GM23248 (cell line): ENCODE results near the gene RASGRP1. TPM values are rescaled to one million over a fixed set of nuclear protein-coding genes. Genes with fewer than 3 reads are reported as not detected.
A peak's percentile ranks its signal among the peaks of the same experiment; 100 is the strongest.

ENCODE experiments used
- DNase-seq: peaks from one replicate; pipeline ENCODE4 v3.0.0-alpha.2; 2015
- H2AFZ ChIP-seq: fragments of 200-600 bp; sonication (generic); 2 replicates; pipeline ENCODE4 v1.6.1; 2016; ENCODE audit warnings: antibody characterized with exemption
- H3F3A ChIP-seq: fragments of 200-600 bp; sonication (generic); 2 replicates; pipeline ENCODE4 v1.6.1; 2016; ENCODE audit warnings: mild to moderate bottlenecking, antibody characterized with exemption, mixed run types; ENCODE audit not compliant: insufficient read depth
- H3K27ac ChIP-seq: fragments of 200-600 bp; sonication (generic); 2 replicates; pipeline ENCODE4 v1.5.1; 2016; ENCODE audit warnings: mild to moderate bottlenecking
- H3K27me3 ChIP-seq: fragments of 200-600 bp; sonication (generic); replicated peaks from 2 replicates; pipeline ENCODE4 v1.6.1; 2016; ENCODE audit warnings: mild to moderate bottlenecking; ENCODE audit not compliant: insufficient read depth
- H3K36me3 ChIP-seq: fragments of 200-600 bp; sonication (generic); 2 replicates; pipeline ENCODE4 v1.6.1; 2016; ENCODE audit warnings: low read depth, mild to moderate bottlenecking
- H3K4me1 ChIP-seq: fragments of 200-600 bp; sonication (generic); 2 replicates; pipeline ENCODE4 v1.6.1; 2016; ENCODE audit warnings: mild to moderate bottlenecking; ENCODE audit not compliant: insufficient read depth
- H3K4me2 ChIP-seq: fragments of 200-600 bp; sonication (generic); one replicate; pipeline ENCODE4 v1.6.1; 2016; ENCODE audit warnings: mild to moderate bottlenecking; ENCODE audit not compliant: unreplicated experiment
- H3K4me3 ChIP-seq: fragments of 200-600 bp; sonication (generic); 2 replicates; pipeline ENCODE4 v1.5.1; 2016; ENCODE audit warnings: mild to moderate bottlenecking
- H3K79me2 ChIP-seq: fragments of 200-600 bp; sonication (generic); 2 replicates; pipeline ENCODE4 v1.6.1; 2016; ENCODE audit warnings: mild to moderate bottlenecking; ENCODE audit not compliant: insufficient read depth
- H3K9ac ChIP-seq: fragments of 200-600 bp; sonication (generic); 2 replicates; pipeline ENCODE4 v1.6.1; 2016; ENCODE audit warnings: mild to moderate bottlenecking
- H3K9me2 ChIP-seq: fragments of 200-600 bp; sonication (generic); 2 replicates; pipeline ENCODE4 v1.6.1; 2016; ENCODE audit warnings: mixed run types, mild to moderate bottlenecking, moderate library complexity; ENCODE audit not compliant: insufficient read depth
- H3K9me3 ChIP-seq: fragments of 200-600 bp; sonication (generic); one replicate; pipeline ENCODE4 v1.6.1; 2017; ENCODE audit warnings: low read depth
- H4K20me1 ChIP-seq: fragments of 200-600 bp; sonication (generic); 2 replicates; pipeline ENCODE4 v1.6.0; 2016; ENCODE audit not compliant: insufficient read depth
- EZH2 ChIP-seq: fragments of 200-600 bp; sonication (generic); IDR thresholded peaks from 2 replicates; pipeline ENCODE4 v1.6.1; 2018; ENCODE audit warnings: antibody characterized with exemption, mild to moderate bottlenecking; ENCODE audit not compliant: insufficient read depth, poor library complexity, severe bottlenecking
- EZH2phosphoT487 ChIP-seq: fragments of 200-600 bp; sonication (generic); IDR thresholded peaks from 2 replicates; pipeline ENCODE4 v1.6.1; 2018; ENCODE audit warnings: antibody characterized with exemption, moderate library complexity, mild to moderate bottlenecking, low read depth; ENCODE audit not compliant: insufficient read depth
- WGBS, 2 experiments: methylation state at CpG; one replicate each; pipeline ENCODE4 v1.1.6; 2015 to 2017; ENCODE audit warnings: low lambda C conversion rate in 2 of 2, low coverage in 1 of 2; ENCODE audit errors: missing lambda C conversion rate in 2 of 2; 5-methylcytosine and 5-hydroxymethylcytosine counted together
- in situ Hi-C: fragments of 300-500 bp; cut with MboI; formaldehyde crosslinking; loops from 2 replicates; pipeline ENCODE4 v1.15.0; 2020
- polyA plus RNA-seq: library from polyadenylated mRNA; unstranded; fragments of >200 nt; fragmentation: Nextera tagmentation; extraction: Ambion mirVana; gene quantifications from 2 replicates; pipeline ENCODE4 v1.2.1, GENCODE V29; 2016
- total RNA-seq: library from RNA; depleted of rRNA; stranded (reverse); fragments of >200 nt; shearing (Covaris generic); gene quantifications from 2 replicates; pipeline ENCODE4 v1.2.3, GENCODE V29; 2014

The RASGRP1 gene
- total and polyA plus RNA-seq, 2 experiments from 2014 or later: 0.58 to 1.5 TPM

DNA sequence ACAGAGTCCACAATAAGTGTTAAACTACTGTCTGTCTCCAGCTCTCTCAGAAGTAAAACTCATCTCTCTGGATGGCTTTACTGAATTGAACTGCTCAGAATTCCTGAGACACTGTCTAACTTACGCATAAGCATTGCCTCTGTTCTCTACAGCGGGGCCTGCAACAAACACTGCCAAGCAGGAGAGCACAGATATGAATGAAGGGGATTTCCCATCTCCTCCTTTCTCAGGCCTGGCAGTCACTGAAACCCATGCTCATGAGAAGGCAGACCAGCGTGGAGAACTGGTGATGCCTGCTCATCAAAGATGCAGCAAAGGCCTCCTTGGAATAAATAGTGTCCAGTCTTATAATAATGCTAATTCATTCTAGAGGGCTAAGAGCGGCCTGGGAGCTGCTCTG lies 10.3 kb downstream of the RASGRP1 start:
- peaks cover 37% of the 10 kb centered on the region for H3K4me1 ChIP-seq
- no peak overlapping the region for H3K9ac ChIP-seq
- H2AFZ ChIP-seq: no peak overlapping the region
- peaks cover 25% of the 10 kb centered on the region for H3F3A ChIP-seq
- no peaks in the 10 kb centered on the region for H3K79me2 ChIP-seq
- no peaks in the 10 kb centered on the region for H4K20me1 ChIP-seq
- H3K4me3 ChIP-seq: no peak overlapping the region
- TF ChIP-seq EZH2phosphoT487 (no peak), EZH2 (no peak)
- in situ Hi-C loops: no loop called here
- H3K36me3 ChIP-seq: no peaks in the 10 kb centered on the region
- no peak for DNase-seq
- WGBS, 2 experiments: 80 to 85% methylated on average over 4 of the region's 4 CpGs
- H3K9me2 ChIP-seq: no peaks in the 10 kb centered on the region
- H3K27ac ChIP-seq: no peak overlapping the region
- H3K9me3 ChIP-seq: no peaks in the 10 kb centered on the region
- no peak overlapping the region for H3K4me2 ChIP-seq
- H3K27me3 ChIP-seq: no peaks in the 10 kb centered on the region

DNA sequence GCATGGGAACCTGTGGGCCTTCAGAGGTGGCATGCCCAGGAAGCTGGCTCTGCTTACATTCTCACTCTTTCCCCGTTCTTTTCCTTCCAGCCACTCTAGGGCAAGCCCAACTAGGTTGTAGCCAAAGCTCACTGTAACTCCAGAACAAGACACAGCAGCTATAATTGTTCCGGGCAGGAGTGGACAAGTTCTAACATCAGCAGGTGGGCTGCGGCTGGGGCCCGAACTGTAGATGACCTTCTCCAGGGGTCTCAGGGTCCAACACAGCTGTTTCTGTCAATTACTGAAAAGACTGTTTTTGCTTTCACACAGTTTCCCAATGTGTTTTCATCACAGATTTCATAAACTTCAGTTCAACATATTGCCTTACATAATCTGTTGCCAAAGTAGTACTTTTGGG lies 11.5 kb downstream of the RASGRP1 start:
- no peak overlapping the region for H3K4me3 ChIP-seq
- peaks cover 35% of the 10 kb centered on the region for H3K4me1 ChIP-seq
- no peaks in the 10 kb centered on the region for H3K27me3 ChIP-seq
- no peaks in the 10 kb centered on the region for H3K79me2 ChIP-seq
- H3K27ac ChIP-seq: no peak overlapping the region
- H3K36me3 ChIP-seq: no peaks in the 10 kb centered on the region
- no peaks in the 10 kb centered on the region for H3K9me3 ChIP-seq
- TF ChIP-seq EZH2 (no peak), EZH2phosphoT487 (no peak)
- H2AFZ ChIP-seq: no peak overlapping the region
- no peaks in the 10 kb centered on the region for H4K20me1 ChIP-seq
- peaks cover 36% of the 10 kb centered on the region for H3F3A ChIP-seq
- 86 to 87% methylated on average over 4 of the region's 4 CpGs for WGBS, 2 experiments
- no peaks in the 10 kb centered on the region for H3K9me2 ChIP-seq
- in situ Hi-C loops: no loop called here
- DNase-seq: no peak
- no peak overlapping the region for H3K4me2 ChIP-seq
- H3K9ac ChIP-seq: no peak overlapping the region

DNA sequence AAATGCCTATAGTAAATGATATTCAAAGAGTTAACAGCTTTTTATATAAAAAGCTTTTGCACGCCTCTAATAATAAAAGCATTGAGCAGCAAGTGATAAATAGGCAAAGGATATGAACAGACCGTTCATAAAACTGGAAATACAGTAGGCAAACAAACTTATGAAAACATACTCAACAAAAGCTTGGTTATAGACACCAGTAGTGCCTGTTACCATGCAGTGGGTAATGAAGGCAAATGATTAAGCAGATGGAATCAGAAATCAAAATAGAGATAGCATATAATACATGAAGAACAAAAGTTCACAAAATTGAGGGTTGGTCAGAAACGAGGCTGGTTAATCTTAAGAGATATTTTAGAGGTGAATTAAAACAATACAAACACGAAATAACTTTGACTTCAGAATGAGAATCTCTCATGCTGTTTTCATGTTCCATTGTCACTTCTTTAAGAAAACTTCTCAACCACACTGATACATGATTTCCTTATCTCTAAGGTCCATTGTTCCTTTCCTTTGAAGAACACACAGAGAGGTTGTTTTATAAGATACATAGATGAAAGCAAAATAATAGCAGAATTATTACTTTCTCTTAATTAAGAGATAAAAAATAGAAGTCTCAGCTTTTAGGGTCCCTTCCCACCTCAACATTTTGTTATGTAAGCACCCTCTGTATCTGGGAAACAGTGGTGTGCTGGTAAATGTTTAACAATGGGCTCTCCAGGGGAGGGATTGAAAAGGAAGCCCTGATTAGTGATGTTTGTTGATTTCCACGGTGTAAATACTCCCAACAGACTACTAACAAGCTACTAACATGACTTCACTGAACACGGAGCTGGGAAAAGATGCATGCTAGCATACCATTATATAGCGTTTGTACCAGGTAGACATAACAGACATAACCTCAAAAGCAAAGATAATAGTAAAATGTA lies 12.6 kb downstream of the RASGRP1 start:
- no peak overlapping the region for H3K27ac ChIP-seq
- no peaks in the 10 kb centered on the region for H3K36me3 ChIP-seq
- H3K9me2 ChIP-seq: no peaks in the 10 kb centered on the region
- H3K27me3 ChIP-seq: no peaks in the 10 kb centered on the region
- no peak overlapping the region for H2AFZ ChIP-seq
- H3F3A ChIP-seq: peaks cover 43% of the 10 kb centered on the region
- no peaks in the 10 kb centered on the region for H3K9me3 ChIP-seq
- H3K4me3 ChIP-seq: no peak overlapping the region
- in situ Hi-C loops: no loop called here
- H3K9ac ChIP-seq: no peak overlapping the region
- peaks cover 43% of the 10 kb centered on the region for H3K4me1 ChIP-seq
- DNase-seq: no peak
- TF ChIP-seq EZH2phosphoT487 (no peak), EZH2 (no peak)
- no peaks in the 10 kb centered on the region for H4K20me1 ChIP-seq
- H3K79me2 ChIP-seq: no peaks in the 10 kb centered on the region
- 67 to 71% methylated on average over 7 of the region's 7 CpGs for WGBS, 2 experiments
- H3K4me2 ChIP-seq: no peak overlapping the region

DNA sequence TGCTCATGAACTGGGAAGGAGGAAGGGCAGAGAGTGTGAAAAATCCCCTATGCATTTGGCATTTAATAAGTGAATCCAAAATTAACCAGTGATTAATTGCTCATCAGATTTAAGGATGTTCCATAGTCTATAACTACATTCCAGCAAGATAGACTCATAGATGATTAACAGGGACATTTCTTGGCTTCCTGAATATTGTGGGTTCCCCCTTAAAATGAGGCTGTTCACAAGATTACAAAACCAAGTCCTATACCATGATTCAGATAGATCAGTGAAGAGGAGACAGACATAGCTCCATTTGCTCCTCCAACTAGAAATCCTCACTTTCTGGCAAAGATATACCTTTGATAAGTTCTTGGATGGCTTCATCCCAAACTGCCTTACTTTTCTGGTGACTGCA lies 15.4 kb downstream of the RASGRP1 start:
- Histone ChIP-seq H3K9me2 (no peaks in the 10 kb centered on the region), H3K4me2 (peak overlapping the region; percentile 7), H3K36me3 (no peaks in the 10 kb centered on the region), H4K20me1 (no peaks in the 10 kb centered on the region), H3K27me3 (no peaks in the 10 kb centered on the region), H3K4me1 (peaks cover 28% of the 10 kb centered on the region), H2AFZ (peak overlapping the region; percentile 43), H3K79me2 (no peaks in the 10 kb centered on the region), H3K9ac (no peak overlapping the region), H3K9me3 (no peaks in the 10 kb centered on the region), H3F3A (peaks cover 24% of the 10 kb centered on the region; the same call in 1 of the 2 replicates), H3K4me3 (no peak overlapping the region), H3K27ac (peak overlapping the region; percentile 10)
- DNase-seq: peak; percentile 73
- TF ChIP-seq EZH2 (no peak), EZH2phosphoT487 (no peak)
- in situ Hi-C loops: no loop called here
